IMR-90 (cell line): ENCODE measurements around the gene CATSPERE. TPM values are rescaled to one million over a fixed set of nuclear protein-coding genes. Genes with fewer than 3 reads are reported as not detected.

Experiments used
- ATAC-seq: fragments of 200-7000 bp; cut with Tn5 transposase; 2 replicates; pipeline ENCODE4 v1.9.1; 2020; ENCODE audit warnings: low read depth, mild to moderate bottlenecking, moderate library complexity
- BruUV-seq: library from RNA; stranded (reverse); fragments of 400-500 nt; replicated peaks from 2 replicates; lab custom pipeline; 2021; lab: Mats Ljungman, UMichigan
- CTCF ChIA-PET: fragments of 300-600 bp; formaldehyde crosslinking; extraction: SDS; loops from one replicate; lab custom pipeline; 2021; ENCODE audit warnings: antibody characterized with exemption; lab: Yijun Ruan, JAX
- POLR2A ChIA-PET: fragments of 300-600 bp; sonication (Branson Sonifier 250); formaldehyde crosslinking; loops from one replicate; lab custom pipeline; 2022; ENCODE audit warnings: antibody characterized with exemption; ENCODE audit not compliant: unreplicated experiment; lab: Charles Lee
- DNase-seq: peaks from one replicate; pipeline ENCODE4 v3.0.0; 2013
- H2AFZ ChIP-seq: replicated peaks from 2 replicates; pipeline ENCODE3; 2013; ENCODE audit warnings: low read length, mild to moderate bottlenecking; ENCODE audit not compliant: poor library complexity
- H2AK5ac ChIP-seq: 2 replicates; pipeline ENCODE4 v1.6.1; 2013; ENCODE audit warnings: low read depth, low read length, inconsistent platforms
- H2AK9ac ChIP-seq: replicated peaks from 2 replicates; pipeline ENCODE3; 2013; ENCODE audit warnings: mild to moderate bottlenecking, low read depth, low read length, moderate library complexity; ENCODE audit not compliant: poor library complexity
- H2BK120ac ChIP-seq: 2 replicates; pipeline ENCODE4 v1.6.1; 2013; ENCODE audit warnings: low read depth, low read length, inconsistent platforms
- H2BK15ac ChIP-seq: 3 replicates; pipeline ENCODE4 v1.6.1; 2013; ENCODE audit warnings: low read depth, low read length, inconsistent platforms
- H2BK20ac ChIP-seq: 2 replicates; pipeline ENCODE4 v1.6.1; 2013; ENCODE audit warnings: low read depth, mild to moderate bottlenecking, inconsistent platforms, low read length, moderate library complexity
- H2BK5ac ChIP-seq: 2 replicates; pipeline ENCODE4 v1.6.1; 2013; ENCODE audit warnings: mild to moderate bottlenecking, low read depth, low read length, inconsistent platforms; ENCODE audit not compliant: poor library complexity, severe bottlenecking
- H3K14ac ChIP-seq: replicated peaks from 2 replicates; pipeline ENCODE4 v1.6.1; 2013; ENCODE audit warnings: low read depth, low read length, inconsistent platforms
- H3K18ac ChIP-seq: 2 replicates; pipeline ENCODE4 v1.6.1; 2013; ENCODE audit warnings: low read depth, low read length, control low read depth
- H3K23ac ChIP-seq: 2 replicates; pipeline ENCODE4 v1.6.1; 2013; ENCODE audit warnings: low read depth, low read length, inconsistent platforms
- H3K27ac ChIP-seq: 2 replicates; pipeline ENCODE4 v1.5.1; 2013; ENCODE audit warnings: mild to moderate bottlenecking, control low read depth, low read length; ENCODE audit not compliant: insufficient read depth
- H3K27me3 ChIP-seq: 2 replicates; pipeline ENCODE4 v1.6.1; 2013; ENCODE audit warnings: low read length; ENCODE audit not compliant: control insufficient read depth, insufficient read depth
- H3K36me3 ChIP-seq: 2 replicates; pipeline ENCODE4 v1.6.1; 2013; ENCODE audit warnings: low read length, mixed read lengths; ENCODE audit not compliant: control insufficient read depth, insufficient read depth
- H3K4ac ChIP-seq: 2 replicates; pipeline ENCODE4 v1.6.1; 2013; ENCODE audit warnings: low read depth, low read length, inconsistent platforms
- H3K4me1 ChIP-seq: 2 replicates; pipeline ENCODE4 v1.6.1; 2013; ENCODE audit warnings: low read length, mixed read lengths; ENCODE audit not compliant: control insufficient read depth, insufficient read depth
- H3K4me2 ChIP-seq: 2 replicates; pipeline ENCODE4 v1.6.1; 2013; ENCODE audit warnings: low read depth, mild to moderate bottlenecking, control low read depth, low read length, moderate library complexity
- H3K4me3 ChIP-seq: 2 replicates; pipeline ENCODE4 v1.5.1; 2013; ENCODE audit warnings: low read depth, mild to moderate bottlenecking, control low read depth, low read length, moderate library complexity; ENCODE audit not compliant: insufficient read depth
- H3K56ac ChIP-seq: 2 replicates; pipeline ENCODE4 v1.6.1; 2013; ENCODE audit warnings: low read length, inconsistent platforms; ENCODE audit not compliant: insufficient read depth; ENCODE audit errors: extremely low read depth
- H3K79me1 ChIP-seq, 2 experiments: 2 replicates each; pipeline ENCODE4 v1.6.1; 2013; ENCODE audit warnings: low read length in 2 of 2, inconsistent platforms in 1 of 2, low read depth in 1 of 2
- H3K9ac ChIP-seq: 2 replicates; pipeline ENCODE4 v1.6.1; 2013; ENCODE audit warnings: low read depth, low read length, control low read depth
- H3K9me1 ChIP-seq: 2 replicates; pipeline ENCODE4 v1.6.1; 2013; ENCODE audit warnings: low read length, inconsistent platforms; ENCODE audit not compliant: insufficient read depth
- H3K9me3 ChIP-seq: 2 replicates; pipeline ENCODE4 v1.6.1; 2013; ENCODE audit warnings: low read length; ENCODE audit not compliant: control insufficient read depth, insufficient read depth
- H4K20me1 ChIP-seq: 2 replicates; pipeline ENCODE4 v1.6.1; 2013; ENCODE audit warnings: low read length, inconsistent platforms; ENCODE audit not compliant: insufficient read depth
- H4K5ac ChIP-seq: 2 replicates; pipeline ENCODE4 v1.6.1; 2013; ENCODE audit warnings: mild to moderate bottlenecking, low read depth, low read length, control low read depth
- H4K8ac ChIP-seq, 2 experiments: 2 replicates each; pipeline ENCODE4 v1.6.1; 2013; ENCODE audit warnings: low read depth in 2 of 2, low read length in 2 of 2, control low read depth in 1 of 2, inconsistent platforms in 1 of 2
- H4K91ac ChIP-seq: 2 replicates; pipeline ENCODE4 v1.6.1; 2013; ENCODE audit warnings: low read depth, low read length, inconsistent platforms; ENCODE audit not compliant: insufficient read depth
- BHLHE40 ChIP-seq: fragments of 150-350 bp; IDR thresholded peaks from 2 replicates; pipeline ENCODE4 v1.6.1; 2016; ENCODE audit warnings: mild to moderate bottlenecking, low read depth, low read length
- CEBPB ChIP-seq: IDR thresholded peaks from 2 replicates; pipeline ENCODE4 v1.6.1; 2012; ENCODE audit warnings: low read depth, low read length, improper control_type of control experiment
- CHD1 ChIP-seq: IDR thresholded peaks from 2 replicates; pipeline ENCODE4 v1.6.1; 2012; ENCODE audit warnings: low read depth, low read length, improper control_type of control experiment
- CTCF ChIP-seq: conservative IDR thresholded peaks from 2 replicates; pipeline ENCODE4 v1.5.1; 2012; ENCODE audit warnings: mild to moderate bottlenecking, low read depth, low read length, improper control_type of control experiment
- FOS ChIP-seq: fragments of 150-350 bp; IDR thresholded peaks from 2 replicates; pipeline ENCODE4 v1.6.1; 2016; ENCODE audit warnings: low read depth, low read length
- MAFK ChIP-seq: IDR thresholded peaks from 2 replicates; pipeline ENCODE4 v1.6.1; 2012; ENCODE audit warnings: low read depth, low read length, improper control_type of control experiment
- MAZ ChIP-seq: IDR thresholded peaks from 2 replicates; pipeline ENCODE4 v1.6.1; 2012; ENCODE audit warnings: low read depth, mild to moderate bottlenecking, low read length, improper control_type of control experiment, moderate library complexity, borderline replicate concordance
- MXI1 ChIP-seq: IDR thresholded peaks from 2 replicates; pipeline ENCODE4 v1.6.1; 2012; ENCODE audit warnings: low read depth, mild to moderate bottlenecking, low read length, moderate library complexity, borderline replicate concordance
- NFE2L2 ChIP-seq: fragments of 150-350 bp; IDR thresholded peaks from 2 replicates; pipeline ENCODE4 v1.6.1; 2016; ENCODE audit warnings: low read depth, mild to moderate bottlenecking, low read length
- POLR2A ChIP-seq: IDR thresholded peaks from 2 replicates; pipeline ENCODE4 v1.6.1; 2012; ENCODE audit warnings: mild to moderate bottlenecking, low read depth, low read length
- RAD21 ChIP-seq: IDR thresholded peaks from 2 replicates; pipeline ENCODE4 v1.6.1; 2012; ENCODE audit warnings: low read length, improper control_type of control experiment
- RCOR1 ChIP-seq: IDR thresholded peaks from 2 replicates; pipeline ENCODE4 v1.6.1; 2012; ENCODE audit warnings: mild to moderate bottlenecking, low read length, improper control_type of control experiment; ENCODE audit not compliant: insufficient replicate concordance
- RFX5 ChIP-seq: IDR thresholded peaks from 2 replicates; pipeline ENCODE4 v1.8.0; 2012; ENCODE audit warnings: low read depth, mild to moderate bottlenecking, low read length, moderate library complexity
- SMC3 ChIP-seq: fragments of 150-350 bp; IDR thresholded peaks from 2 replicates; pipeline ENCODE4 v1.6.1; 2016; ENCODE audit warnings: low read depth, mild to moderate bottlenecking, antibody characterized with exemption, low read length, moderate library complexity
- WGBS, 2 experiments: methylation state at CpG; one replicate each; pipeline versions ENCODE4 v1.1.5 to v1.1.7; 2013; ENCODE audit warnings: missing lambda C conversion rate in 2 of 2; ENCODE audit not compliant: insufficient read length in 1 of 2; ENCODE audit errors: extremely low coverage in 2 of 2; 5-methylcytosine and 5-hydroxymethylcytosine counted together
- dilution Hi-C: fragments of 300-500 bp; cut with HindIII; formaldehyde crosslinking; loops from one replicate; pipeline ENCODE4 v1.14.3; 2018; ENCODE audit warnings: low sequenced_read_pairs; ENCODE audit not compliant: unreplicated experiment
- in situ Hi-C: fragments of 300-500 bp; cut with MboI; formaldehyde crosslinking; loops from 3 replicates; pipeline ENCODE4 v1.14.3; 2019; ENCODE audit warnings: low sequenced_read_pairs, inconsistent platforms, mixed read lengths
- intact Hi-C: fragments of 100-400 bp; cut with micrococcal nuclease; formaldehyde crosslinking; loops from 2 replicates; pipeline ENCODE4 v1.10.0; 2022
- polyA plus RNA-seq, 3 experiments: library from polyadenylated mRNA; depleted of rRNA; stranded (reverse); fragments of >200 nt; gene quantifications; 2 replicates each; pipeline ENCODE4 v1.2.3, GENCODE V29; 2012; ENCODE audit warnings: low replicate concordance in 1 of 3
- total RNA-seq: library from RNA; depleted of rRNA; stranded (reverse); fragments of >200 nt; gene quantifications from 2 replicates; pipeline ENCODE4 v1.2.3, GENCODE V29; 2012
- TF ChIP-seq, protein P1 (sequence below): fragments of 150-350 bp; IDR thresholded peaks from 2 replicates; pipeline ENCODE4 v1.6.1; 2016; ENCODE audit warnings: low read depth, mild to moderate bottlenecking, low read length, moderate library complexity, borderline replicate concordance
- TF ChIP-seq, protein P2 (sequence below): fragments of 150-350 bp; IDR thresholded peaks from 2 replicates; pipeline ENCODE4 v1.6.1; 2017; ENCODE audit warnings: mild to moderate bottlenecking, antibody characterized with exemption, low read length, low read depth

The CATSPERE gene
- total and polyA plus RNA-seq, 2 of the 4 experiments (the other 2 are of a cell fraction): 0.07 to 0.18 TPM

DNA sequence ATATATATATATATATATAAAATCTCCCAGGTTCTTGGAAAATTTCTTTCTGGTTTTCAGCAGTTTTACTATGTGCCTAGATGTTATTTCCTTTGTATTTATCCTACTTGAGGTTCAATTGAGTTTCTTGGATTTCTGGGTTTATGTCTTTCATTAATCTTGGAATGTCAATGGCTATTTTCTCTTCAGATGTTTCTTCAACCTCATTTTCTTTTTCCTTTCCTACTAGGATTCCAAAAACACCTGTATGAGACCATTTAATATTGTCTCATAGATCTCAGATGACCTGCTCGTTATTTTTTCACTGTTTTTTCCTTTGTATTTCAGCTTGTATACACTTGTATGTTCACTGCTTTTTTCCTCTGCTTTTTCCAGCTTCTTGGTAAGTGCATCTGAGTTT lies 96.5 kb downstream of the CATSPERE start:
- Histone ChIP-seq H3K27me3 (no peaks in the 10 kb centered on the region), H4K91ac (no peak overlapping the region), H2BK5ac (no peak overlapping the region), H2AK5ac (no peak overlapping the region), H2AK9ac (no peak overlapping the region), H2BK120ac (no peak overlapping the region), H4K8ac (no peak overlapping the region), H4K20me1 (no peaks in the 10 kb centered on the region), H3K4ac (no peak overlapping the region), H3K23ac (no peak overlapping the region), H3K14ac (no peak overlapping the region), H4K5ac (no peak overlapping the region), H3K79me1 (no peaks in the 10 kb centered on the region), H3K9me3 (no peaks in the 10 kb centered on the region), H3K4me3 (no peak overlapping the region), H3K27ac (no peak overlapping the region), H2BK20ac (no peak overlapping the region), H2AFZ (no peak overlapping the region), H3K4me2 (no peak overlapping the region), H3K36me3 (no peaks in the 10 kb centered on the region), H3K9ac (no peak overlapping the region), H2BK15ac (no peak overlapping the region), H3K18ac (no peak overlapping the region), H3K4me1 (no peaks in the 10 kb centered on the region), H3K9me1 (no peaks in the 10 kb centered on the region), H3K56ac (no peak overlapping the region)
- no peak for TF ChIP-seq BHLHE40
- TF ChIP-seq CHD1: no peak
- no peak for TF ChIP-seq FOS
- TF ChIP-seq CTCF: no peak
- no peak for TF ChIP-seq RAD21
- TF ChIP-seq, protein P1, sequence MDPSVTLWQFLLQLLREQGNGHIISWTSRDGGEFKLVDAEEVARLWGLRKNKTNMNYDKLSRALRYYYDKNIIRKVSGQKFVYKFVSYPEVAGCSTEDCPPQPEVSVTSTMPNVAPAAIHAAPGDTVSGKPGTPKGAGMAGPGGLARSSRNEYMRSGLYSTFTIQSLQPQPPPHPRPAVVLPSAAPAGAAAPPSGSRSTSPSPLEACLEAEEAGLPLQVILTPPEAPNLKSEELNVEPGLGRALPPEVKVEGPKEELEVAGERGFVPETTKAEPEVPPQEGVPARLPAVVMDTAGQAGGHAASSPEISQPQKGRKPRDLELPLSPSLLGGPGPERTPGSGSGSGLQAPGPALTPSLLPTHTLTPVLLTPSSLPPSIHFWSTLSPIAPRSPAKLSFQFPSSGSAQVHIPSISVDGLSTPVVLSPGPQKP: no peak
- TF ChIP-seq MAZ: no peak
- TF ChIP-seq RFX5: no peak
- no peak for TF ChIP-seq MXI1
- no peak for TF ChIP-seq MAFK
- no peak for TF ChIP-seq RCOR1
- TF ChIP-seq POLR2A: no peak
- no peak for TF ChIP-seq SMC3
- TF ChIP-seq NFE2L2: no peak
- TF ChIP-seq, protein P2, sequence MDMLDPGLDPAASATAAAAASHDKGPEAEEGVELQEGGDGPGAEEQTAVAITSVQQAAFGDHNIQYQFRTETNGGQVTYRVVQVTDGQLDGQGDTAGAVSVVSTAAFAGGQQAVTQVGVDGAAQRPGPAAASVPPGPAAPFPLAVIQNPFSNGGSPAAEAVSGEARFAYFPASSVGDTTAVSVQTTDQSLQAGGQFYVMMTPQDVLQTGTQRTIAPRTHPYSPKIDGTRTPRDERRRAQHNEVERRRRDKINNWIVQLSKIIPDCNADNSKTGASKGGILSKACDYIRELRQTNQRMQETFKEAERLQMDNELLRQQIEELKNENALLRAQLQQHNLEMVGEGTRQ: no peak
- no peak for TF ChIP-seq CEBPB
- intact Hi-C loops (no loop called here), dilution Hi-C loops (no loop called here), in situ Hi-C loops (no loop called here)
- no TSS peak for BruUV-seq
- no peak for ATAC-seq
- DNase-seq: no peak
- ChIA-PET POLR2A (no interaction called here), CTCF (no interaction called here)
- no CpG with 5 or more reads among the region's 1 CpG for WGBS, 2 experiments
